GM21576 (cell line): Measurements from ENCODE around the gene DNAJB14.
A peak's percentile ranks its signal among the peaks of the same experiment; 100 is the strongest.

Source experiments
- ATAC-seq: cut with Tn5 transposase; IDR thresholded peaks from one replicate; pipeline ENCODE4 v1.9.1; 2021; ENCODE audit warnings: mild to moderate bottlenecking, moderate library complexity; ENCODE audit not compliant: unreplicated experiment

The DNAJB14 gene

DNA sequence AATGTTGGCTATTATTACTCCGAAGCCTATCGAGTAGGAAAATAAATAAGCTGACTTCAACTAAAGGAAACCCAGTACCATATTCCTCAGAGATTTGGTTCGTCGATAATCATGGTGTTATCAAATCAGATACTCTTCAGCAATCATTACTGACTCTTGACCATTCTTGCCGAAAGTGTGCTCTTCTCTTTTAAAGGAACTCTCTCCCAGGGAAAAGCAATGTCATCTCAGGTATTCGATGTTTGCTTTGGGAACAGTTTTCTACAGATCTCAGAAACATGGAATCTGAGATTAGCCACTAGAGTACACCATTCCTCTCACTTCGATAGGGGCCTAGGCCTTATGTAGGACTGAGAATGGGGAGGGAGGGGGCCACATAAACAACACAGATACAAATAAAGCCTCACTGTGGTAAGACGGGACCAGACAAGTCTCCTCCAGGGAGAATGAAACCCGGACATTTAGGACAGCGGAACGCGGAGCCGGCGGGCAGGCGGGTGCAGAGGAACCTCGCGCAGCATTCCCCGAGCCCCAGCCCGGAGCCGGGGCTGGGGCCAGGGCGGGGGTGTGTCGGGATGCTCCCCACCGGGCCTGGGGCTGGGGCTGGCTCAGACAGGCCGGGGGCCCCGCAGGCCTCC, 581 bp downstream of the DNAJB14 start:
- ATAC-seq, result peak; percentile 0

DNA sequence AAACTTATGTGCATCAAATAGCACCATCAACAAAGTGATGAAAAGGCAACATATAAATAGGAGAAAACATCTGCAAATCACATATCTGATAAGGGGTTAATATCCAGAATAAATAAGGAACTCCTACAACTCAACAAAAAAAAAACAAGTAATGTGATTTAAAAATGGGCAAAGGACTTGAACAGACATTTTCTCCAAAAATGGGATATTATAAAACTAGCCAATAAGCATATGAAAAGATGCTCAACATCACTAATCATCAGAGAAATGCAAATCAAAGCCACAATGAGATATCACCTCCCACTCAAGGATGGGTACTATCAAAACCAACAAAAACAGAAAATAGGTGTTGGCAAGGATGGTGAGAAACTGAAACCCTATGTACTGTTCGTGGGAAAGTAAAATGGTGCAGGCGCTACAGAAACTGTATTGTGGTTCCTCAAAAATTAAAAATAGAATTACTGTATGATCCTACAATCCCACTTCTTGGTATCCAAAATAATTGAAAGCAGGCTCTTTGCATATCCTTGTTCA, 2.4 kb downstream of the DNAJB14 start:
- no peak for ATAC-seq

DNA sequence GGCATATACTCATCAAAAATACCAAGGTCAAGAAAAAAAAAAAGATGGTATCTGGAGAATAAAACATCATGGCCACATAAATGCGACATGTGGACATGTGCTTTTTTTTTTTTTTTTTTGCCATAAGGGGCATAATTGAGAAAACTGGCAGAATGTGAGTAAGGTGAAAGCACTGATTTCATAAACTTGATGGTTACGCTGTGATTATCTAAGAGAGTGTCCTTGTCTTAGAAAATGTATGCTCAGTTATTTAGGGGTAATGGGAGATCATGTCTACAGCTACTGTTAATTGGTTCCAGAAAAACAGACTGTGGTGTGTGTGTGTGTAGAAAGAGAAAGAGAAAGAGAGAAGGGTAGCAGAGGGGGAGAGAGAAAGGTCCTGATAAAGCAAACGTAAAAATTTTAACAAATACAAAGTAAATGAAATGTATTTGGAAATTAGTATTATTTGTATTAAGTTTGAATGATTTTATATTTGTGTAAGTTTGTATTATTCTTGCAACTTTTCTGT, 8.1 kb downstream of the DNAJB14 start:
- ATAC-seq, result no peak

DNA sequence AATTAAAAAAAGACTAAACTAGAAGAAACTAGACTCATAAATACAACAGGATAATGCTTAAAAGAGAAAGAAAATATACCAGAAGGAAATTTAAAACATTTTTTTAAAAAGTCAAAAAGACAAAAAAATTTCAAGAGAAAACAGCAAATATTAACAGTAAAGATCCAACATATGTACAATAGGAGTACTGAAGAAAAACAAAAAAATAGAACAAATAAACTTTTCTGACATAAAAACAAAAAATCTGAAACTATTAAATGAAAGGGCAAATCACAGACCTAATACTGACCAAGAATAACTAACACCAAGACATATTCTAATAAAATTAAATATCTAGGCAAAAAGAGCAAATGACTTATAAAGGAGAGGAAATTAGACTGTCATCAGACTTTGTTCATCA, 11.5 kb downstream of the DNAJB14 start:
- ATAC-seq, result no peak

DNA sequence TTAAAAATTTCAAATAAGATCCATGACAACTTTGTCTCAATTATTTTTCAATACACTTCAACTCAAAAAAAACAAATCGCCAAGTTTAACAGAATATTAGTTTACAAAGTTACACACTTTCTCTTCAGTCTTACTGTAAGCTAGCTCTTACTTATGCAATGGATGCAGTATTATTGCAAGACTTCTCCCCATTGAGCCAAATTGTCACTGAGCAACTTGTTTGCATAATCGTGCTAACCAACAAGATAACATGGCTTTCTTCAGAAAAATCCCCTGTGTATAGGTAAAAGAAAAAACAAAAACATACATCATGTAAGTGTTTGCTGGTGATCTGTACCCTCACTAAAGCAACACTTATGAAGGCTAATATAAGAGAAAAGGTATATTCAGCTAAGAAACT, 18.9 kb downstream of the DNAJB14 start:
- ATAC-seq, result no peak

DNA sequence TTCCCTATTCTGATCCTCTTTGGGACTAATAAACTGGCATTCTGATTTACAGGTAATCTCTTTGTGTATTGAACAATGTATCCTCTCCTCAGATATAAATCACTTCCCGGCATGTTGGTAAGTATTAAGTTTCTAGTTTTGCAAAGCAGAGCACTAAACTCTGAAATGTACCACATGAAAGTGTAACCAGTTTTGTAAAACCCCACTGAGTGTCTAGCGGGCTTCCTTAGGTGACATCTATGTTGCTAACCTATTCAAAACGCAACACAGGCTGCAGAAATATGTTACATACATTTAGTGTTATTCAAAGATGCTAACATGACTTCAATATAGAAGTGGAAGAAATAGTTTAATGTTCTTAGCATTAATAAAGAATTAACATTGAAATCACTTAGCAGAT, 25.2 kb downstream of the DNAJB14 start:
- ATAC-seq, result no peak

DNA sequence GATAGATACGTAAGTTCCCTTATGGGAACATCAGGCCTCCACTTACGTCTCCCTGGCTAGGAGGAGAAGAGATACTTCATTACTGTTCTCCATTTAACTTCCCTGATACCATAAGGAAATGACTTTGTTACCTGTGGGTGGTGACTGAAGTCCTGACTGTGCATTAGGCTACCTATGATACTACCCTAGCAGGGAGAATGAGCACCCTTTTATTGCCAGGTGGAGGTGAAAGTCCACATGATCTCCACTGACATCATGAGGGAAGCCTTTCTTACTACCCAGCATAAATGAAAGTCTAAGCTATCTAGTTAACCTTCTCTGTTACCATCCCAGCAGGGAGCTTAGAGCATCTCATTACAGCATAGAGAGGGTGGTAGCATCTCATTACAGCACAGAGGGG, 27.8 kb downstream of the DNAJB14 start:
- no peak for ATAC-seq

DNA sequence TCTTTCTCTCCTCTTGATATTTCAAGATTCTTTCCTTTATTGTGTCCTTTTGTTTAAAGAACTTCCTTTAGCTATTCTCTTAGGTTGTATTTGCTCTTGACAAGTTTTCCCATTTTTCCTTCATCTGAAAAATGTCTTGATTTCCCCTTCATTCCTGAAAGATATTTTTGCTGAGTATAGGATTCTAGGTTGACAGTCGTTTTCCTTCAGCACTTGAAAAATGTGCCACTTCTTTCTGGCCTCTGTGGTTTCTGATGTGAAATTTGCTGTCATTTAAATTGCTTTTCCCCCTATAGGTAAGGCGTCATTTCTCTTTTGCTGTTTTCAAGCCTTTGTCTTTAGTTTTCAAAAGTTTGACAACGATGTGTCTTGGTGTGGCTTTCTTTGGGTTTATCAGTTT, 28.8 kb downstream of the DNAJB14 start:
- no peak for ATAC-seq

DNA sequence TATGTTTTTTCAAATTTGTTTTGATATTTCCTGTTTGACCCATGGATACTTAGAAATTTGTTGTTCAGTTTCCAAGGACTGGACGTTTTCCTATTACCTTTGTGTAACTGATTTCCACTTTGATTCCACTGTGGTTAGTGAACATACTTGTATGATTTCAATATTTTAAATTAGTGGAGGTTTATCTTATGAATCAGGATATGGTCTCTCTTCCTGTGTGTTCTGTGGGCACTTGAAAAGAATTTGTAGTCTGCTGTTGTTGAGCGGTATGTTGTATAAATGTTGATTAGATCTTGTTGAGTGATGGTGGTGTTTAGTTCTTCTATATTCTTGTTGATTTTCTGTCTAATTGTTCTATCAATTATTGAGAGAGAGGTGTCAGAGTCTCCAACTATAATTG, 31.0 kb downstream of the DNAJB14 start:
- ATAC-seq, result no peak

DNA sequence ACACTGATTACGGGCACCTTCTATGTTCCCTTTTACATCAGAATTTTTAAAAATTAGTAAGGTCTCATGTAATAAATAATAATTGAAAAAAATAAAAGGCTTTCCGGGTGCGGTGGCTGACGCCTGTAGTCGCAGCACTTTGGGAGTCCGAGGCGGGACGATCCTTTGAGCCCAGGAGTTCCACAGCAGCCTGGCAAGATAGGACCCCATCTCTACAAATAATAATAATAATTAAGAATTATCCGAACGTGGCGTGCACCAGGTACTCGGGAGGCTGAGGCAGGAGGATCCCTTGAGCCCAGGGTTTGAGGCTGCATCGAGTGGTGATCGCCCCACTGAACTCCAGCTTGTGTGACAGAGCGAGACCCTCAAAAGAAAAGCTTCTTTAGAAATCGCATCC, 51.4 kb downstream of the DNAJB14 start:
- no peak for ATAC-seq

DNA sequence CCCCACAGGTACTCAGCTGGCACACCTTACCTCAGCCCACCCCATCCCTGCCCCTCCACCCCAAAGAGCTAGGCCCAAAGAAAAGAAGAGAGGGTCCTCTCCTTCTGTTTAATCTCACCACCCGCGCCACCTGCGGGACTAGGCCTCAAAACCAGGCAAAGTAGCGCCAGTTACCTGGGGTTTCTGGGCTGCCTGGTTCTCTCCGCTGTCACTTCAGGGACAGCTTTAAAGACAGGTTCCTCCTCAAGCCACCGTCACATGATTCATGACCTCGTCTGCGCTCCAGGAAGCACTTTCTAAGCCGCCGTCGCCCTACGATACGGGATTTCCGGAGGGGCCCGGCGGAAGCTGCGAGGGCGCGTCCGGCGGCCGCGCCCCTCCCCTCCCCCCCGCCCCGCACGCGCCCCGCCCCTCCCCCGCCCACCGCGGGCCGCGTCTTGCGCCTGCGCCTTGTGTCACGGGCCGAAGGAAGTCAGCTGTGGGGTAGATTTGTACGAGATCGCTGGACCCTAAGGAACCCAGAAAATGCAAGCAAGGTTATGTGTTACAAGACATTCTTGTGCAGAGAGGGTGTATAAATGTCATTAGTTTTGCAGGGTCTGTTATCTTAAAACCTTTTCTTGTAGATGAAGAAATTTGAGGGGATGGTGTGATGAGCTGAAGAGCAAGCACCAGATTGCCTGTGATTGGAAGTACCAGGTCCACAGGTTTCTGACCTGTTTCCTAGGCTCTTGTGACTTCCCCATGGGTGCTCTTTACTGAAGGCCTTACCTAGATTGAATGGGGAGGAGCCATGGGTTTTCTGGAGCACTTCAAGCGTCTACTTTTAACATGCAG, 52.0 kb downstream of the DNAJB14 start, which contains the start of gene LAMTOR3:
LAMTOR3 (minus strand) TSS at position 267 of the 837 bp plus-strand sequence. CDS start 464 bp downstream, outside the sequence.
- ATAC-seq, result peak; percentile 99

DNA sequence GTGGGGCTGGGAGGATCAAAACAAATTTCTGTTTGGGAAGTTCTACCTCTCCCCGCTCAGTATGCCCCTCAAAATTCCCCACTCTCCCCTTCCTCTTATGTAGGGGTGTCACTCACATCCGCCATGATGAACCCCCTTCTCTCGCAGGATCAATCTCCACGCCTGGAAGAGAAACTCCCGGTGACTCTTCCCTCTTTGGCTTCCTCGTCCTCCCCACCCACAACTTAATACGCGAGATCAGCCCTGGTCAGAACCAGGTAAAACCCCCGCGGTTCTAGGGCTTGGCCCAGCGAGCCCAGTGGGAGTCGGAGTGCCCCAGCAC, 52.6 kb downstream of the DNAJB14 start:
- ATAC-seq, result no peak

DNA sequence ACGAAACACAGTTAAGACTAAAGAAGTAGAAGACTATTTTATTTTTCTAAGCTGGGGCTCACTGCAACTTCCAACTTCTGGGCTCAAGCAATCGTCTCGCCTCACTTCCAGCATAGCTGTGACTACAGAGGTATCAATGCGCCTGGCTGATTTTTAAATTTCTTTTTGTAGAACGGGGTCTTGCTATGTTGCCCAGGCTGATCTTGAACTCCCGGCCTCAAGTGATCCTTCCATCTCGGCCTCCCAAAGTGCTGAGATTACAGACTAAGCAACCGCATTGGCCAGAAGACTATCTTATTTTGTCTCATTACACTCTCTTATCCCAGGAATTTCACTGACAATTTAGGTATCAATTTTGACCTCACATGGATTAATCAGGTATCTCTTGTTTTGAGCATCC, 53.4 kb downstream of the DNAJB14 start:
- ATAC-seq, result no peak

DNA sequence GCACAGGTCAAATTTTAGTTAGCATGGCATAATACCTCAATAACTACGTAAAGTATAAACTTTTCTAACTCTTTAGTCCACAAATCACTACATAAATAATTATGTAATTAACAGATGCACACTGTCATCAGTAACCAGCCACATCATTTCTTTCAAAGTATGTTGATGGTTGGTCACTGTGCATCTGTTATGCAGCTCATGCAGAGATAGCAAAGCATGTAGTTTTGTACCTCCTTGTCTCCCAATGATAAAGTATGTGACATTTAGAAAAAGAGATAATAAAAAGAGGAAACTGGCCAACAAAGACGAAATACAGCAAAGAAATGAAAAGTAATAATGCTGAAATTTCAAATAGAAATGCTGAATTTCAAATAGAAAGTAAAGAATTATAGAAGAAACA, 55.1 kb downstream of the DNAJB14 start:
- no peak for ATAC-seq

DNA sequence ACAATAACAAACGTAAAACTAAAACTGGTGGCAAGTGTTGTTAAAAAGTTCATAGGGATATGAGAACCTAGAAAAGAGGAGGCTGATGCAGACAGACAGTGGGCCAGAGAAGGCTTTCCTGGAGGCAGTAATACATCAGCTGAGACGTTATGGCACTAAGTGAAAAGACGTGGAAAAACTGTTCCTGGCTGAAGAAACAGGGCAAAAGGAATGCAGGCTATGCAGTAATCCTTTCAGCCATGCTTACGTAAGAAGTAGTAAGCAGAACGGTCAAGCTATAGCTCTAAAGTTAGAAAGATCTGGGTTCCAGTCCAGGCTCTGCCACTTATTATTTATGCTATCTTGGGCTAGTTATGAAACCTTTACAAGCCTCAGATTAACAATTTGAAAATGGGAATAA, 58.6 kb downstream of the DNAJB14 start:
- ATAC-seq, result no peak

DNA sequence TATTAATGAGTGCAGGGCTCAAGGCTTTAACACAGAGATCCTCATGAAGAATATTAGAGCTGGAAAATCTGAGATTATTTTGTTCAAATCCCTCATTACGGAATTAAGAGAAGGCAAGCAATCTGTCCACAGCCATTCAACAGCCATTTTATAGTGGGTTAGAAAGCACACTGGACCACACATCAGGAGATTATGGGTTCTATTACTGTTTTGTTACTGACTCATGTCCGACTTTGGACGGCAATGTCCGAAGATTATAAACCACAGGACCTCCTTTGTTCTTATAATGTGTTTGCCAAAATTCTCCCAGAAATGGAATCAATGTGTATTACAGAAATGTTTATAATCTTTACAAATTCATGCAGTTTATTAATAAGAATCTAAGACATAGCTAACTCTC, 60.3 kb downstream of the DNAJB14 start:
- ATAC-seq, result no peak

DNA sequence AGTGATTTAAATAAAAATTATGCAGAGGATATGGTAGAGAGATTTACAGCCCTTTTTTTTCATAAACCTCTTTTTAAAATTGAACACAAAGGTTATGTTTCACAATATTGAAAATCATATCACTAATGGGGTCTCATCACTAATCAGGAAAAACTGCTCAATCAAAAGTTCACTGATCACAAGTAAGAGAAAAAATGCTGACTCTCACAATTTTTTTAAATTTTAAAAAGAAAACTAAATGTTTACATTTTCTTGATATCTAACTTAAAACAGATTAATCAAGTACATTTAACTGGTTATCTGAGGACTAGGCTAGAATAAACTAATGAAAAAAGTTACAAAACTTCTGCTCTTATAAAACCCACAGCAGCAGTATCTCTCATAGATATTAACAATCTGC, 60.7 kb downstream of the DNAJB14 start:
- no peak for ATAC-seq

DNA sequence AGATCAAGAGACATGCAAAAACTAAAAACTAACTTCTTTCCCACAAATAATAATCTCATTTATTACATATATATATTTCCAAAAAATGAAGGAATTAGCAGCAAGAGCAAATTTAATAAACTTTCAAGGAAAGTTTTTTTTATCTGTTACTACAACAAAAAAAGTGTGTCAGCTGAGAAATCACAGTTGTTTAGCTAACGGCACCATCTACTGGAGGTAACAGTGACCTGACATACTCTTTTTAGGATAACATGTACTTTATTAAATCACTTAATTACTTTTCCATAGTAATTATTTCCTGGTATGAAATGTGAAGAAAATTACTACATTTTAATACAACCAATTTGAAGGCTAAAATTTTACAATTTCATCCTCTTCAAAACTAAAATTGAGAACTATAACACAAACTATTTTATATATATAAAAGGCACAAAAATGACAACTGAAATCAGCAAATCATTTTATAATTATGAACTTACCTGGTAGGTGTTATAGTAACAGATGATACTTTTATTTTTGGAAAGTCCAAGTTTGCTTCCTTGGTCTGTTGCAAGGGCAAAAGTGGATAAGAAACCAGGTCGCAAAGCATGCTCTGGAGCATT, 61.3 kb downstream of the DNAJB14 start:
- ATAC-seq, result peak; percentile 60

DNA sequence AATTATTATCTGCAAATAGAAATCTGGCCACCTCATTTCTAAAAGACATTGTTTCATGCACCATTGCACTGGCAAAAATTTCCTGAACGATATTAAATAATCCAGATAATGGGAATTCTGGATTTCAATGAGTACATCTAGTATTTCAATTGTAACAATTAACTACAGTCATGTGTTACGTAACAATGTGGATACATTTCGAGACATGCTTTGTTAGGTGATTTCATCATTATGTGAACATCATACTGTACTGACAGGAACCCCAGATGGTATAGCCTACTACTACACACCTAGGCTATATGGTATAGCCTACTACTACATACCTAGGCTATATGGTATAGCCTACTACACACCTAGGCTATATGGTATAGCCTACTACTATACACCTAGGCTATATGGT, 67.0 kb downstream of the DNAJB14 start:
- ATAC-seq, result no peak

DNA sequence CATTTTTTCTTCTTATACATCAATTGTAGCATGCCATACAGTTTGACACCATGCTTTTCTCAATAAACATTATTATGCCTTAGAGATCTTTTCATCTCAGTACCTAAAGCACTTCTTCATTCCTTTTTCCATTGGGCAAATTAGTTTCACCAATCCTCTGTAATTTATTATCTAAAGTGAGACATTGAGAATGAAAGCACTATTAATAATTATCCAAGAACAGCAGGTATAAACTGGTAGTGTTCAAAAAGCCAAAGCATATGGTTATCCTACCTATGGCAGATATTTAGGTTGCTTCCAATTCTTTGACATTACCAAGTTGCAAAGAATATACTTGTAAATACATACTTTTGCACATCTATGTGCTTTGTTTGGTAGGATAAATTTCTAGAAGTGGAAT, 67.8 kb downstream of the DNAJB14 start:
- no peak for ATAC-seq

DNA sequence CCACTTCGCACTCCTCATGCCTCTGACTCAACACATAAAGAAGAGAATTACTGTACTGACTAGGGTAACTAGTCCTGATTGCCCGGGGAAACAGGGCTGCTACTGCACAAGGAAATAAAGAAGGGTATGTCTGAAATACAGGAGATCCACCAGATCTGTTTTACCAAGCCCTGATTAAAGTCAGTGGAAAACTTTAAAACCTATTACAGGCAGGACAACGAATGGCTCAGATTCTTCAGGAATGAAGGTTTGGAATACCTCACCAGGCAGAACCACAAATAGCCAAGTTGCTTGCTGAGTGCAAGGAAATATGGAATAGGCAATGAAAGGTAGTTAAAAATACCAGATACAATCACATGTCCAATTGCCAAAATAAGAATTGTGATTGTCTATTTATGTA, 69.5 kb downstream of the DNAJB14 start:
- no peak for ATAC-seq

DNA sequence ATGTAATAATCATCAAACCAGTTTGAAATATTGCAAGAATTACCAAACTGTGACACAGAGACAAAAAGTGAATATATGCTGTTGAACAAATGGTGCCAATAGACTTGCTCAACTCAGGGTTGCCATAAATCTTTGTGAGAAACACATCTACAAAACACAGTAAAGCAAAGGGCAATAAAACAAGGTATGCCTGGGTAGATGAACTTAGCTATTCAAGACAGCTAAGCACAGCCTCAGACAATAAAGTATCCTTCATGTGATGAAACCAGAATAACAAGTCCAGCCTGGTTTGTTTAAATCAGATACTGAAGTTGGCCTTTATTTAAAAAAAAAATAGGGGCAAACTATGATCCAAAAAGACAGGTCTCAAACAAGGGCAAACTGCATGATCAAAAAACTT, 71.3 kb downstream of the DNAJB14 start:
- ATAC-seq, result no peak
